GM19455 (cell line): ENCODE data around the gene RNF208.

ENCODE experiments used
- ATAC-seq: cut with Tn5 transposase; IDR thresholded peaks from one replicate; pipeline ENCODE4 v1.9.1; 2021; ENCODE audit not compliant: unreplicated experiment

The RNF208 gene

GRCh38 chr9:137228506-137228967 lies 6.5 kb upstream of the RNF208 start:
- ATAC-seq: no peak

- no peak for ATAC-seq
These were observed 5.9 kb upstream of the RNF208 start for GRCh38 chr9:137227853-137228505.

GRCh38 chr9:137227054-137227852 lies 5.2 kb upstream of the RNF208 start, which contains the start of gene RNF224:
TSS of gene RNF224 (plus strand) at chr9:137227502. CDS start at chr9:137228336, 834 bp downstream.
- no peak for ATAC-seq

- ATAC-seq: no peak
These were observed 4.5 kb upstream of the RNF208 start for GRCh38 chr9:137226338-137227053.

GRCh38 chr9:137225699-137226331 lies 3.8 kb upstream of the RNF208 start:
- ATAC-seq: no peak

- ATAC-seq: no peak
These were observed 3.0 kb upstream of the RNF208 start, which contains the start of gene CYSRT1 for GRCh38 chr9:137224830-137225694. TSS of gene CYSRT1 (plus strand) at chr9:137225174. CDS start at chr9:137225622, 448 bp downstream.

- peak; percentile 74 for ATAC-seq
These were observed 1.3 kb upstream of the RNF208 start for GRCh38 chr9:137223078-137223970.

- ATAC-seq: no peak
These were observed 431 bp downstream of the RNF208 start for GRCh38 chr9:137221506-137222111.

- ATAC-seq: no peak
These were observed 940 bp downstream of the RNF208 start for GRCh38 chr9:137221095-137221505.

- ATAC-seq: no peak
These were observed 1.5 kb downstream of the RNF208 start for GRCh38 chr9:137220317-137221094.

GRCh38 chr9:137219757-137220316 lies 2.2 kb downstream of the RNF208 start:
- ATAC-seq: no peak

GRCh38 chr9:137218754-137219271 lies 3.2 kb downstream of the RNF208 start:
- ATAC-seq: no peak

- no peak for ATAC-seq
These were observed 3.8 kb downstream of the RNF208 start for GRCh38 chr9:137218212-137218753.

GRCh38 chr9:137217276-137218211 lies 4.5 kb downstream of the RNF208 start:
- ATAC-seq: no peak

GRCh38 chr9:137216188-137216965 lies 5.7 kb downstream of the RNF208 start:
- no peak for ATAC-seq
